SU-DHL-6 (cell line): ENCODE data around the gene PDPR.
"Not testable (repeated sequence)": the region's sequence is repeated elsewhere in the genome, so short reads cannot be mapped to it uniquely, and the experiment has no call there.

Experiments
- CTCF ChIP-seq: fragments of 200-600 bp; sonication (generic); IDR thresholded peaks from one replicate; pipeline ENCODE4 v1.5.1; 2017; ENCODE audit warnings: antibody characterized with exemption, mild to moderate bottlenecking, low read length, moderate library complexity; ENCODE audit not compliant: insufficient read depth, poor library complexity, severe bottlenecking
- EZH2phosphoT487 ChIP-seq: fragments of 200-600 bp; sonication (generic), shearing (Covaris generic); conservative IDR thresholded peaks from 2 replicates; pipeline ENCODE4 v1.6.1; 2018; ENCODE audit warnings: mild to moderate bottlenecking, antibody characterized with exemption, low read length, moderate library complexity, mixed read lengths

GRCh38 chr16:70112162-70112561 lies 2.0 kb upstream of the PDPR start:
- not testable (repeated sequence) for TF ChIP-seq CTCF, EZH2phosphoT487
